Measurements from ENCODE around the gene MTCL1. TPM values are rescaled to one million over a fixed set of nuclear protein-coding genes. Genes with fewer than 3 reads are reported as not detected.
A peak's percentile ranks its signal among the peaks of the same experiment; 100 is the strongest.

The MTCL1 gene
- total and polyA plus RNA-seq, 2 of the 8 experiments (the other 6 are each of a cell fraction or from before 2014, with no cell fraction given) = 16.6 to 60.8 TPM

- 61% methylated on average over 9 of the region's 9 CpGs; no CpG with 5 or more reads in 1 of the 2 experiments for WGBS, 2 experiments (ENCODE audit: extremely low coverage in 1 of 2, insufficient coverage in 1 of 2, insufficient read length in 1 of 2, insufficient replicate concordance in 2 of 2, low coverage in 1 of 2, low lambda C conversion rate in 2 of 2, missing lambda C conversion rate in 1 of 2)
- no peak overlapping the region for H2AFZ ChIP-seq (ENCODE audit: low read length)
- H2BK12ac ChIP-seq (ENCODE audit: low read depth, low read length) = peak overlapping the region; percentile 40
- H3K23me2 ChIP-seq (ENCODE audit: low read depth, low read length) = no peaks in the 10 kb centered on the region
- no peak overlapping the region for H4K5ac ChIP-seq (ENCODE audit: insufficient read length, low read depth, low read length)
- H3K18ac ChIP-seq (ENCODE audit: extremely low read depth, low read length) = peak overlapping the region; percentile 52; the same call in 1 of the 2 replicates
- no peak overlapping the region for H2BK120ac ChIP-seq (replicated peaks; ENCODE audit: low read depth, low read length)
- no peak overlapping the region for H4K8ac ChIP-seq (ENCODE audit: extremely low read depth, insufficient read depth, low read length)
- H3K4me3 ChIP-seq (ENCODE audit: extremely low read depth in 1 of 4, insufficient read depth in 2 of 4, low read depth in 3 of 4, low read length in 4 of 4) = no peak overlapping the region
- no peaks in the 10 kb centered on the region for H3K9me3 ChIP-seq (ENCODE audit: insufficient read depth in 2 of 2, low read depth in 1 of 2, low read length in 1 of 2)
- H3K23ac ChIP-seq (ENCODE audit: insufficient read length) = no peak overlapping the region
- H3K56ac ChIP-seq (replicated peaks; ENCODE audit: insufficient read length, low read depth, low read length) = no peak overlapping the region
- peak in 1 of 2 experiments; percentile 53 for DNase-seq (ENCODE audit: low read depth in 1 of 2, low spot score in 2 of 2)
- no peaks in the 10 kb centered on the region for H4K20me1 ChIP-seq (replicated peaks in 1 of 2; ENCODE audit: control insufficient read depth in 1 of 2, insufficient read depth in 2 of 2, low read length in 2 of 2)
- ChIA-PET CTCF (ENCODE audit: partially characterized antibody) (interaction anchor here (1.0 to 4.5 kb wide), 6 partner anchors 11 to 186 kb away, joined by 3 to 17 read pairs (median 4); no protein-coding TSS in a partner anchor), POLR2A (ENCODE audit: partially characterized antibody) (interaction anchor here (1.0 to 2.5 kb wide), 3 partner anchors 24 to 93 kb away, joined by 3 to 7 read pairs (median 3); no protein-coding TSS in a partner anchor)
- H3K27me3 ChIP-seq (replicated peaks in 1 of 4; ENCODE audit: control insufficient read depth in 3 of 4, extremely low read depth in 1 of 4, insufficient read depth in 3 of 4, low read length in 3 of 4) = no peaks in the 10 kb centered on the region
- H3K4me1 ChIP-seq (replicated peaks in 1 of 4; ENCODE audit: control insufficient read depth in 3 of 4, insufficient read depth in 4 of 4, low read length in 3 of 4) = peaks cover 7 to 16% (median 9%) of the 10 kb centered on the region in 4 experiments; a peak in 6 of 7 replicates
- peaks cover 0 to 17% (median 9%) of the 10 kb centered on the region in 4 experiments; a peak in 6 of 8 replicates for H3K36me3 ChIP-seq (ENCODE audit: control insufficient read depth in 2 of 4, insufficient read depth in 4 of 4, low read length in 3 of 4)
- H2BK15ac ChIP-seq (ENCODE audit: low read length) = no peak overlapping the region
- H3K14ac ChIP-seq (ENCODE audit: insufficient read length) = no peak overlapping the region
- H2BK5ac ChIP-seq (ENCODE audit: low read depth, low read length) = peak overlapping the region; percentile 79
- H3K4ac ChIP-seq (replicated peaks; ENCODE audit: insufficient read length, low read depth, low read length) = no peak overlapping the region
- FAIRE-seq = peak; percentile 55
- H2BK20ac ChIP-seq (ENCODE audit: low read length) = no peak overlapping the region
- H3K79me1 ChIP-seq (ENCODE audit: low read depth, low read length) = no peaks in the 10 kb centered on the region
- no peak overlapping the region for H3K9ac ChIP-seq (replicated peaks in 1 of 4; ENCODE audit: extremely low read depth in 1 of 4, low read depth in 3 of 4, low read length in 3 of 4)
- H4K91ac ChIP-seq (replicated peaks; ENCODE audit: insufficient read length, low read length) = peak overlapping the region; percentile 16
- H3K27ac ChIP-seq (ENCODE audit: low read depth, low read length) = peak overlapping the region; percentile 15; the same call in 1 of the 2 replicates
- no peak overlapping the region; the same call in 1 of the 2 replicates for H2AK5ac ChIP-seq (ENCODE audit: low read depth, low read length)
- no peak overlapping the region for H3K4me2 ChIP-seq (ENCODE audit: insufficient read depth in 1 of 2, low read depth in 2 of 2, low read length in 2 of 2)
- TF ChIP-seq TEAD4 (IDR thresholded peaks at IDR 0.05; ENCODE audit: low read depth, low read length) = peak; percentile 86
- no peak for TF ChIP-seq RNF2 (IDR thresholded peaks at IDR 0.05; ENCODE audit: borderline replicate concordance, low read depth, low read length, missing control alignments, poor library complexity, severe bottlenecking)
- peak; percentile 59; the same call in 1 of the 2 replicates for TF ChIP-seq JUND (IDR thresholded peaks at IDR 0.05; ENCODE audit: low read length)
- no peaks in the 10 kb centered on the region for H3K79me2 ChIP-seq (ENCODE audit: control insufficient read depth in 1 of 2, insufficient read depth in 2 of 2, low read length in 2 of 2)
Observed at GRCh38 chr18:8800445-8800844, 95.1 kb downstream of the MTCL1 start.
